ENCODE results near the gene AIDA.
A peak's percentile ranks its signal among the peaks of the same experiment; 100 is the strongest.
"Not testable (repeated sequence)": the region's sequence is repeated elsewhere in the genome, so short reads cannot be mapped to it uniquely, and the experiment has no call there.

The AIDA gene

DNA sequence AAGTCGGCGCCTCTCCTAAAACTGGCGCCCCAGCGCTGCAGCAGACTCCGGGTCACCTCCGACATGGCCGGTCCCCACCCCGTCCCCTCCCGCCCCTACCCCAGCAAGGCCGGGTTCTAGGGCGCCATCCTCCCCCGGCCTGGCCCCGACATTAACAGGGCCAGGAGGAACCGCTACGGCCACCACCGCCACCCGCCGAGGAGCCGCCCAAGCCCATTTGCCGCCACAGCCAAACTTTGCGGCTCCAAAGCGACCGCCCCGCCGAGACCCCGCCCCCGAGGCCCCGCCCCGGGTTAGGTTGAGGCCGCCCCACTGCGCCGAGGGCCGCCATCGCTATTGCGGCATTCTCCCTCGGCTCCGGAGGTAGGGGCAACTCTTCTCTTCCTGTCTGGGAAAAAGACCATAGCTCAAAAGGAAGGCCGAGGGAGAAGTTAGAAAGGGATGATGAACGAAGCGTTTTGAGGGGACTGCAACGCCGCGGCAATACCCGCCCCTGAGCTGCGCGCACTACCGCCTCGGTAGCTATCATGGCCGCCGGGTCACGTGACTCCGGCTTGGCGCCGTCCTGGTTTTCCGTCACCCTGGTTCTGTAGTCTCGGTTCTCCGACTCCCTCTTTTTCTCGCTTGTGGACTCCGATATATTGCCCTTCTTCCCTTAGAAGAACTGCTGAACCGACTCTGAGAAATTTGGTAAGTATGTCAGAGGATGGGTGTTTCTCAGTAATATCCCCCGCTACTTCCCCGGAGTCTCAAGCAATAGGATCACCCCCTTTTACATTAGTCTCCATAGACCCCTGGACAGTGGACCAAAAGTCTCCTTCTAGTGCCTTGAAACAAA lies at the start of gene AIDA, which contains the start of gene BROX:
Gene AIDA (minus strand): TSS at position 239 of the 838 bp plus-strand sequence. CDS start 174 bp downstream, at position 65.
Gene BROX (plus strand): TSS at position 312 of the 838 bp plus-strand sequence. CDS start 3,136 bp downstream, outside the sequence.
- peak; percentile 97 for DNase-seq

GRCh38 chr1:222761083-222761482 lies 48.8 kb upstream of the AIDA start:
- no peak for DNase-seq

GRCh38 chr1:222759451-222760035 lies 47.3 kb upstream of the AIDA start:
- no peak for DNase-seq

- no peak for DNase-seq
Observed at GRCh38 chr1:222757646-222758268, 45.5 kb upstream of the AIDA start.

GRCh38 chr1:222754366-222755139 lies 42.3 kb upstream of the AIDA start:
- DNase-seq = no peak

DNA sequence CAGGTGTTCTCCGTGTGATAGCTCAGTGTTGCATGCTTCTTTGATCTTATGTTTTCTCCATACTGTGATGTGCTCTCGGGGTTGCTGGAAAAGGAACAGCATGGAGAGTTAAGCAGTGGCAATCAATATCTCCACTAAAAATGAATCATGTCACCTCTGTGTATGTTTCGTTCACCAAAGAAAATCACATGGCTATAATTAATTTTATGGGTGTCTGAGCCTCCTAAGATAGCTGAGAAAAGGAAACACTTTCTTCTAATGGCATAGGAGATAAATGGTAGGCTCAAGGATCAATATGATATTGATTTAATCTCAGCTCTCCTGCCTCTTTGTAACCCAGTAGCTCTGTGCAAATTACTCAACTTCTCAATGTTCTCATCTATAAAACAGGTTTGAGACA lies 39.0 kb upstream of the AIDA start:
- no peak for DNase-seq

DNA sequence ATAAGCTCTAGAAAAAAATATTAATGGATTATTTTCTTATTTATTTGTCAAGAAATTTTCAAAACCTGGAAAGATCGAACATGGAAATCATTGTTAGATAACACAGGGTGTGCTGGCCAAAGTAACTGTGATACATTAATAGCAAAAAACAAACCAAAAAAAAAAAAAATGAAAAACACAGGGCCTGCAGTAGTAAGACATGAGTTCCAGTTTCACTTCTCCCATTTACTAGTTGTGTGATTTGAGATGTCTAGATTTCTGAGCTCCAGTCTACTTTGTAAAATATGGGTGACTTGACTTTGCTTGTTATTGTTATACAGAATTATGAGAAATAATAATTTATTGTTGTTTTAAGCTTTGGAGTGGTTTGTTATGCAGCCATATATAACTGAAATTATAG lies 38.4 kb upstream of the AIDA start:
- no peak for DNase-seq

DNA sequence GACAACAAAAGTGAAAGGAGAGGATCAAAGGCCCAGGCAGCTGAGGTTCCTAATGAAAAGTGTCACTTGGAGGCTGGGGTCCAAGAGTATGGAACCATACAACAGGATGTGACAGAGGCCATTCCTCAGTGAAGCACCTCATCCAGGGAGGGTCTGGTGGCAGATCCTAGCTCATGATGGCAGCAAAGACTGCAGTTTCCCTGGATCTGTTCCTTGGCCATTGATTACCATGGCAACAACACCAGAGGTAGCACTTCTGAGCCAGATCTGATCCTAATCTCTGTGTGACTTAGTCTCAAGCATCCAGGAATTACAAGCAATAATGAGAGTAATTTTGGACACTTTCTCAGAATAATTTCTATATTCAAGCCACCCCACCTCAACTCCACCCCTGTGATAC lies 37.6 kb upstream of the AIDA start:
- DNase-seq = no peak

GRCh38 chr1:222741630-222742457 lies 29.6 kb upstream of the AIDA start:
- not testable (repeated sequence) for DNase-seq

- DNase-seq = no peak
Observed at GRCh38 chr1:222739929-222740328, 27.6 kb upstream of the AIDA start.

- no peak for DNase-seq
Observed at GRCh38 chr1:222739465-222739864, 27.2 kb upstream of the AIDA start.

- no peak for DNase-seq
Observed at GRCh38 chr1:222736972-222737371, 24.7 kb upstream of the AIDA start, which contains the start of gene FAM177B. Gene FAM177B, plus strand, starts transcription at chr1:222737202. Its CDS starts 9,344 bp downstream, at chr1:222746546.

- DNase-seq = no peak
Observed at GRCh38 chr1:222736470-222736869, 24.2 kb upstream of the AIDA start.

- no peak for DNase-seq
Observed at GRCh38 chr1:222734740-222735139, 22.4 kb upstream of the AIDA start.

DNA sequence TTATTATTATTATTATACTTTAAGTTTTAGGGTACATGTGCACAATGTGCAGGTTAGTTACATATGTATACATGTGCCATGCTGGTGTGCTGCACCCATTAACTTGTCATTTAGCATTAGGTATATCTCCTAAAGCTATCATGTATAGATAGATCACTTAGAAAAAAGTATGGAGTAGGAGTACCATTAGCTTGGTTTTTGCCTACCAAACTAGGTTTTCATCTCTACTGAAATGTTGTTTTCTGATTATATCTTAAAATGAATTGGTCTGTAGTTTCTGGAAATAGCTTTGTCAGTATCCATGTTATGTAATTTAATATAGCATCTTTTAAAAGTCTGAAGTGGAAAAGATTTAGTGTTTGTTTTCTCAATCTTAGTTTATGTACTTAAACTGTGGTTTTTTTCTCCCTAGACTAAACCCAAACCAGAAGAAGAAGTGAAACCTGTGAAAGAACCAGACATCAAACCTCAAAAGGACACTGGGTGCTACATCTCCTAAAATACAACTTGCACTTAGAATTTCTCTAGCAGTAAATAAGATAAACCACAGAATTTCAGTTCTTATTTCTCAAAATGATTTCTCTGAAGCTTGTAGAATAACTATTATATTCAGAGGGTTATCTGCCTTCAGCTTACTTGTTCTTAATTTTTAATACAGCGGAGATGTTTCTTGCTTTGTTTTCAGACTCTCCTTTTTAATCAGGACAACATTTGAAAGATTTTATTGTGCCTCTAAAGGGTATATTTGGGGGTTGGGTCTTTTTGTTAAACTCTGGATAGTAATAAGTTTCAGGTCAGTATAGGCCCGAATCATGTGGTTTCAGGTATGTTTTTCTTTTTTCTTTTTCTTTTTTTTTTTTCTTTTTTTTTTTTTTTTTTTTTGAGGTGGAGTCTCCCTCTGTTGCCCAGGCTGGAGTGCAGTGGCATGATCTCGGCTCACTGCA lies 20.2 kb upstream of the AIDA start:
- no peak for DNase-seq

GRCh38 chr1:222730866-222731265 lies 18.6 kb upstream of the AIDA start:
- no peak for DNase-seq

DNA sequence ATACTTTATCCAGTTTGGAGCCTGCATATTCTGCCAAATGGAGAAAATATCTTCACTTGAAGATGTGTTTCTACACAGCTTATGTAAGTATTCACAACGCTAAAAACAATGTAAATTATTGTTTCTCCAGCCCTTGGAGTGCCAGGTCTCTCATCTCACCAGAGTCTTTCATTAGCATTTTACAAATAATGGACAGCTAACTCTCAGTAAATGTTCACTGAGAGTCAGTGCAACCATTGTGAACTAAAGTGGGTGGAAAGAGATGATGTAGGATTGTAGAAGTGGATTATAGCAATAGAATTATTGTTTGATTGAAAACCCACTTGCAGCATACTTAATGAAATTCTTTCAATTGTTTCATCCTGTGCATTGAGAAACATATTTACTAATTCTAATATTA lies 16.5 kb upstream of the AIDA start:
- no peak for DNase-seq

DNA sequence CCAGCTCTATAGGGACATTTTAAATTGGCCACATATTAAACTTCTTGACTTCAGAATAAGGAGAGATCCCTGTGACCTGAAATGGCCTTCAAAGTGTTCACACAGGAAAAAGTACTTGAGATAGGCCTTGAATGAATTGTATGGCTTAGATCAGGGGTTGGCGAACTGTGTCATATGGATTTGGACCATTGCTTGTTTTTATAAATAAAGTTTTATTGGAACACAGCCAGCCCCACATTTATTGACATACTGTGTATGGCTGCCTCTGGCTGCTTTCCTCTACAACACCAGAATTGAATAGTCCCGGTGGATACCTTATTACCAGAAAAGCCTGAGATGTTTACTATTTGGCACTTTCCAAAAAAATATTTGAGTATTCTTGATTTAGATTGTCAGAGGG lies 4.1 kb upstream of the AIDA start:
- DNase-seq = no peak

DNA sequence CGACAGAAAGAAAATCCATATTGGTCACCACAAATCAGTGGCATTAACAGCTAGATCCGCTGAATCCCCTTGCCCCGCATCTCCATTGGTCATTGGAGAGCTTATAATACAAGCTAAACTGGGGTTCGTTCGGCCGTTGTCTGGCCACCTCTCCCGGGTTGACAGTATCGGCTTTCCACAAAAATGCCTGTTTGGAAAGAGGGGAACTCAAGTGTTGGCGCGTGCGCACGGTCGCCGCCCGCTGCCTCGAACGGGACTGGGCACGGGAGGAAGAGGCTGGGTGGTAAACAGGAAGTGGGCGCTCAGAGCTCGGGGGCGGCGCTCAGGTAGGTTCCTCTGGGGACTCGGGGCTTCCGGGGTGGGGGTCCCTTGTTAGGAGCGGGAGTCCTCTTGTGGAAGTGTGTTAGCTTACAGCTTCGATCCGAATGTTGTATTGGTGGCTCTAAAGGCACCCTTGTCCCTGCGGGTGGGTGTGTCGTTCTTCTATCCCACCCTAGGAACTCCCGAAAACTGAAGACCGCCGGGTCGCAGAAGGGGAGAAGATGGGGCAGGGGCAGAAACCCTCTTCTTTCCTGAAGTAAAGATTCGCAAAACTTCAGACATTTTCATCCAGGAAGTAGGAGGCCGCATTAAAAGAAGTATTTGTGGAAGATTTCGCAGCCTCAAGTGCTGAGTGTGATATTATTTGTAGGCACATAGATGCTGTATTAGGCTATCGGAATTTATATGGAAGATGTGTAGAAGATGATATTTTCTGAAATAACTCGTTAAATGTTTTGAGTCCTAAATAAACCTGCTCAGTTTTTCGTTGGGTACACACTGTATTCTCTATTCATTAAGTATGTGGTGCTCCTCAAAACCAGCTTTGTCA lies 1.0 kb upstream of the AIDA start:
- peak; percentile 96 for DNase-seq

Measured in CD4-positive, alpha-beta T cell treated with Interleukin-6 for 4 hours (primary cell).